ENCODE results near the gene GATA2.

Gene GATA2

GRCh38 chr3:128498127-128498626 is 5.2 kb upstream of the GATA2 start:
- DNase-seq (ENCODE audit: low read depth): no peak
- no peak overlapping the region for H3K4me3 ChIP-seq (ENCODE audit: control insufficient read depth, low read depth, low read length)
- TF ChIP-seq, protein P1, sequence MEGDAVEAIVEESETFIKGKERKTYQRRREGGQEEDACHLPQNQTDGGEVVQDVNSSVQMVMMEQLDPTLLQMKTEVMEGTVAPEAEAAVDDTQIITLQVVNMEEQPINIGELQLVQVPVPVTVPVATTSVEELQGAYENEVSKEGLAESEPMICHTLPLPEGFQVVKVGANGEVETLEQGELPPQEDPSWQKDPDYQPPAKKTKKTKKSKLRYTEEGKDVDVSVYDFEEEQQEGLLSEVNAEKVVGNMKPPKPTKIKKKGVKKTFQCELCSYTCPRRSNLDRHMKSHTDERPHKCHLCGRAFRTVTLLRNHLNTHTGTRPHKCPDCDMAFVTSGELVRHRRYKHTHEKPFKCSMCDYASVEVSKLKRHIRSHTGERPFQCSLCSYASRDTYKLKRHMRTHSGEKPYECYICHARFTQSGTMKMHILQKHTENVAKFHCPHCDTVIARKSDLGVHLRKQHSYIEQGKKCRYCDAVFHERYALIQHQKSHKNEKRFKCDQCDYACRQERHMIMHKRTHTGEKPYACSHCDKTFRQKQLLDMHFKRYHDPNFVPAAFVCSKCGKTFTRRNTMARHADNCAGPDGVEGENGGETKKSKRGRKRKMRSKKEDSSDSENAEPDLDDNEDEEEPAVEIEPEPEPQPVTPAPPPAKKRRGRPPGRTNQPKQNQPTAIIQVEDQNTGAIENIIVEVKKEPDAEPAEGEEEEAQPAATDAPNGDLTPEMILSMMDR (conservative IDR thresholded peaks at IDR 0.05; ENCODE audit: control insufficient read depth, insufficient read depth, low read depth, low read length): no peak

DNA sequence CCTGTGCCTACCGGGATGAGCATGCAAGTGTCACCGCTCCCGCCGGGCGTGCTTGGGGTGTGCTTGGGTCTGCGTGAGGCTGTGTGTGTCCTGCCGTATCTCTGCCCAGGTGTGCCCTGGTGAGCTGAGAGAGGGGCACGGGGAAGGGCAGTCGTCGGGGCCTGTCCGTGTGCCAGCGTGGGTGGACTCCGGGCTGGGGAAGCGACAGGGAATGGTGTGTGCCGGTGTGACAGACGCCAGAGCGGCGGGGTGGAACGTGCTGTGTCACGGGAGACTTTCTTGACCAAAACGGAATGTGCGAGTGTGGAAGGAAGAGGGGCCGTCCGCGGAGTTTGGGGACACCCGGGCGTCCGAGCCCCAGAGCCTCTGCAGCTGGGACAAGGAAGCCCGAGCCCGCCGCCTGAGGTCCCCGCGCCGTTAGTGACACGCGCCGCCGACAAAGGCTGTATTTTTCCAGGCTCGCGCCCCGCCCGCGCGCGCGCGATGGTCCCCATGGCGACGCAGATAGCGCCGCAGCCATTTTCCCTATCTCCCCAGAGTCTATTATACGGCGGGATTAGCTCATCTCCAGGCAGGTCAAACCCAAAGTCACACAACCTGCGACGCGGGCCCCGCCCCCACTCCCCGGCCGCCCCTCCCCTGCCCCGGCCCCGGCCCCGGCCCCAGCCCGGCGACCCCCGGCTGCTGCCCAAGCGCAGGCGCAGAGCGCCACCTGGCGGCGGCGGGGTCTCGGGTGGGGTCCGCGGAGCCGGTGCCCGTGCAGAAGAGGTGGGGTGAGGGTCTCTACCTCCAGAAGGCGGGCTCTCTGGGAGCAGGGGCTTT is 4.5 kb upstream of the GATA2 start:
- no peak for DNase-seq (ENCODE audit: low read depth)
- peak overlapping the region; percentile 39 for H3K4me3 ChIP-seq (ENCODE audit: control insufficient read depth, low read depth, low read length)
- TF ChIP-seq, protein P1 (conservative IDR thresholded peaks at IDR 0.05; ENCODE audit: control insufficient read depth, insufficient read depth, low read depth, low read length): peak; percentile 37

- DNase-seq (ENCODE audit: low read depth): peak; percentile 28
- TF ChIP-seq, protein P1 (conservative IDR thresholded peaks at IDR 0.05; ENCODE audit: control insufficient read depth, insufficient read depth, low read depth, low read length): no peak
- no peak overlapping the region for H3K4me3 ChIP-seq (ENCODE audit: control insufficient read depth, low read depth, low read length)
Observed at GRCh38 chr3:128496602-128497304, 3.8 kb upstream of the GATA2 start.

DNA sequence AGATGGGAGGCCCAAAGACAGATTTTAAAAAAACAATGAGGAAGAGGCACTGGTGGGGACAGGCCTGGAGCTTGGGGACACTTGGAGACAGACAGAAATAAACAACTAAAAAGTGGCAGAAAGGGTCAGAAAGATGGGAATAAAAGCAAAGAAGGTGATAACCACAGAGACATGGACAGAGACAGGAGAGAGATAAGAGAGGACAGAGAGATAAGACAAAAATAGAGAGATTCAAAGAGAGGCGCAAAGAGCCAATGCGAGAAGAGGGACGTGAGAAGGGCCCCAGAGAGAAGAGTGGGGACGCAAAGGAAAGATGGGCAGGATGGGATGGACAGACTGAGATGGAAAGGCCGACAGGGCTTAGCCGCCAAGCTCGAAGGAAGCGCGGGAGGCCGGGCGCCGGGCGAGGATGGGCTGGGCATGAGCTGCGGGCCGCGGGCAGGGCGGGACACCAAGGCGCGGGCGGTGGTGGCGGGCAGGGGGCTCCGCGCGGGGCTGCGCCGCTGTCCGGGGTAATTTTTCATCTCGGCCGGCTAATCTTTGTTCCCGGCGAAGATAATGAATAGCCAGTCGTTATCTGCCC is 3.1 kb upstream of the GATA2 start:
- no peak for DNase-seq (ENCODE audit: low read depth)
- TF ChIP-seq, protein P1 (conservative IDR thresholded peaks at IDR 0.05; ENCODE audit: control insufficient read depth, insufficient read depth, low read depth, low read length): no peak
- no peak overlapping the region for H3K4me3 ChIP-seq (ENCODE audit: control insufficient read depth, low read depth, low read length)

GRCh38 chr3:128495435-128495970 is 2.5 kb upstream of the GATA2 start:
- TF ChIP-seq, protein P1 (conservative IDR thresholded peaks at IDR 0.05; ENCODE audit: control insufficient read depth, insufficient read depth, low read depth, low read length): no peak
- DNase-seq (ENCODE audit: low read depth): no peak
- H3K4me3 ChIP-seq (ENCODE audit: control insufficient read depth, low read depth, low read length): no peak overlapping the region

GRCh38 chr3:128494367-128494650 is 1.3 kb upstream of the GATA2 start:
- DNase-seq (ENCODE audit: low read depth): no peak
- no peak overlapping the region for H3K4me3 ChIP-seq (ENCODE audit: control insufficient read depth, low read depth, low read length)
- TF ChIP-seq, protein P1 (conservative IDR thresholded peaks at IDR 0.05; ENCODE audit: control insufficient read depth, insufficient read depth, low read depth, low read length): no peak

Measured in fibroblast of mammary gland (primary cell).